HG03439 (cell line): ENCODE measurements around the gene RHOBTB3.
A peak's percentile ranks its signal among the peaks of the same experiment; 100 is the strongest.
"Not testable (repeated sequence)": the region's sequence is repeated elsewhere in the genome, so short reads cannot be mapped to it uniquely, and the experiment has no call there.

ENCODE experiments used
- ATAC-seq: cut with Tn5 transposase; IDR thresholded peaks from one replicate; pipeline ENCODE4 v1.9.1; 2021; ENCODE audit warnings: mild to moderate bottlenecking, moderate library complexity; ENCODE audit not compliant: unreplicated experiment

RHOBTB3 gene

GRCh38 chr5:95817430-95817829 lies 86.3 kb downstream of the RHOBTB3 start:
- no peak for ATAC-seq

GRCh38 chr5:95818181-95819147 lies 87.3 kb downstream of the RHOBTB3 start:
- ATAC-seq = no peak

- ATAC-seq = no peak
These were observed 90.2 kb downstream of the RHOBTB3 start for GRCh38 chr5:95821110-95822021.

GRCh38 chr5:95822043-95822541 lies 91.0 kb downstream of the RHOBTB3 start:
- peak; percentile 29 for ATAC-seq

GRCh38 chr5:95822542-95823181 lies 91.5 kb downstream of the RHOBTB3 start, which contains the start of gene GLRX:
TSS of gene GLRX (minus strand) at chr5:95822726. CDS start at chr5:95822662, 64 bp downstream.
- ATAC-seq = peak; percentile 58

GRCh38 chr5:95823218-95823737 lies 92.1 kb downstream of the RHOBTB3 start:
- no peak for ATAC-seq

GRCh38 chr5:95823738-95824609 lies 92.8 kb downstream of the RHOBTB3 start:
- peak; percentile 37 for ATAC-seq

GRCh38 chr5:95824747-95825146 lies 93.6 kb downstream of the RHOBTB3 start:
- ATAC-seq = no peak

- ATAC-seq = no peak
These were observed 94.4 kb downstream of the RHOBTB3 start for GRCh38 chr5:95825495-95825894.

- no peak for ATAC-seq
These were observed 96.1 kb downstream of the RHOBTB3 start for GRCh38 chr5:95826949-95827891.

- no peak for ATAC-seq
These were observed 96.7 kb downstream of the RHOBTB3 start for GRCh38 chr5:95827892-95828246.

GRCh38 chr5:95830226-95830625 lies 99.1 kb downstream of the RHOBTB3 start:
- ATAC-seq = no peak

GRCh38 chr5:95832664-95833063 lies 101.5 kb downstream of the RHOBTB3 start:
- no peak for ATAC-seq

GRCh38 chr5:95835682-95836385 lies 104.7 kb downstream of the RHOBTB3 start:
- no peak for ATAC-seq

GRCh38 chr5:95836544-95836943 lies 105.4 kb downstream of the RHOBTB3 start:
- ATAC-seq = no peak

GRCh38 chr5:95836971-95837370 lies 105.8 kb downstream of the RHOBTB3 start:
- ATAC-seq = not testable (repeated sequence)

- no peak for ATAC-seq
These were observed 106.4 kb downstream of the RHOBTB3 start for GRCh38 chr5:95837492-95837891.

- ATAC-seq = no peak
These were observed 106.9 kb downstream of the RHOBTB3 start for GRCh38 chr5:95838001-95838520.
